H9 (cell line): ENCODE data around the gene MAGI3. TPM values are rescaled to one million over a fixed set of nuclear protein-coding genes. Genes with fewer than 3 reads are reported as not detected.

Experiments used
- DNase-seq: peaks from one replicate; pipeline ENCODE4 v3.0.0-alpha.2; 2017
- H2AFZ ChIP-seq: one replicate; pipeline ENCODE4 v1.6.1; 2013; ENCODE audit warnings: mild to moderate bottlenecking, low read length, control low read depth, moderate library complexity
- H2AK5ac ChIP-seq: 2 replicates; pipeline ENCODE4 v1.6.1; 2013; ENCODE audit warnings: low read length, control low read depth, mixed read lengths; ENCODE audit not compliant: insufficient read length
- H2BK120ac ChIP-seq: one replicate; pipeline ENCODE4 v1.6.1; 2013; ENCODE audit warnings: low read depth, mild to moderate bottlenecking, low read length, control low read depth, inconsistent platforms; ENCODE audit not compliant: poor library complexity, severe bottlenecking
- H2BK12ac ChIP-seq: 2 replicates; pipeline ENCODE4 v1.6.1; 2013; ENCODE audit warnings: low read length, control low read depth, mixed read lengths, low read depth; ENCODE audit not compliant: insufficient read length
- H2BK15ac ChIP-seq: 2 replicates; pipeline ENCODE4 v1.6.1; 2013; ENCODE audit warnings: low read depth, low read length, control low read depth
- H2BK20ac ChIP-seq: one replicate; pipeline ENCODE4 v1.6.1; 2013; ENCODE audit warnings: low read depth, mild to moderate bottlenecking, low read length, control low read depth, inconsistent platforms; ENCODE audit not compliant: poor library complexity, severe bottlenecking
- H2BK5ac ChIP-seq: 2 replicates; pipeline ENCODE4 v1.6.1; 2013; ENCODE audit warnings: low read length, control low read depth, mixed read lengths; ENCODE audit not compliant: insufficient read length
- H3K14ac ChIP-seq: 2 replicates; pipeline ENCODE4 v1.6.1; 2013; ENCODE audit warnings: low read length, control low read depth; ENCODE audit not compliant: insufficient read depth
- H3K18ac ChIP-seq: 2 replicates; pipeline ENCODE4 v1.6.1; 2013; ENCODE audit warnings: low read depth, mild to moderate bottlenecking, mixed read lengths, low read length, control low read depth; ENCODE audit not compliant: insufficient read length
- H3K23ac ChIP-seq: 2 replicates; pipeline ENCODE4 v1.6.1; 2013; ENCODE audit warnings: low read length, control low read depth, mixed read lengths, low read depth; ENCODE audit not compliant: insufficient read length
- H3K23me2 ChIP-seq: 2 replicates; pipeline ENCODE4 v1.6.1; 2013; ENCODE audit warnings: low read depth, mild to moderate bottlenecking, mixed read lengths, low read length, control low read depth; ENCODE audit not compliant: insufficient read length, poor library complexity, severe bottlenecking
- H3K27ac ChIP-seq: 2 replicates; pipeline ENCODE4 v1.5.1; 2013; ENCODE audit warnings: low read length, control low read depth, mixed read lengths, low read depth; ENCODE audit not compliant: insufficient read length
- H3K27me3 ChIP-seq: 2 replicates; pipeline ENCODE4 v1.6.1; 2013; ENCODE audit warnings: low read length, control low read depth, inconsistent platforms; ENCODE audit not compliant: insufficient read depth
- H3K4ac ChIP-seq: 2 replicates; pipeline ENCODE4 v1.6.1; 2013; ENCODE audit warnings: low read depth, mild to moderate bottlenecking, control low read depth, inconsistent platforms, low read length, moderate library complexity
- H3K4me1 ChIP-seq: 2 replicates; pipeline ENCODE4 v1.6.1; 2013; ENCODE audit warnings: low read length, control low read depth, inconsistent platforms; ENCODE audit not compliant: insufficient read depth
- H3K4me2 ChIP-seq: 2 replicates; pipeline ENCODE4 v1.6.1; 2013; ENCODE audit warnings: low read length, control low read depth, mixed read lengths; ENCODE audit not compliant: insufficient read length, insufficient read depth
- H3K56ac ChIP-seq: 2 replicates; pipeline ENCODE4 v1.6.1; 2013; ENCODE audit warnings: low read depth, mild to moderate bottlenecking, mixed read lengths, low read length, control low read depth; ENCODE audit not compliant: insufficient read length
- H3K79me1 ChIP-seq: 2 replicates; pipeline ENCODE4 v1.6.1; 2013; ENCODE audit warnings: low read depth, mild to moderate bottlenecking, moderate library complexity, low read length, control low read depth, inconsistent platforms; ENCODE audit not compliant: insufficient read depth, poor library complexity, severe bottlenecking
- H3K79me2 ChIP-seq: 2 replicates; pipeline ENCODE4 v1.6.1; 2013; ENCODE audit warnings: low read length, control low read depth, inconsistent platforms; ENCODE audit not compliant: insufficient read depth
- H3K9ac ChIP-seq: 2 replicates; pipeline ENCODE4 v1.6.1; 2013; ENCODE audit warnings: low read length, control low read depth, mixed read lengths; ENCODE audit not compliant: insufficient read length; ENCODE audit errors: extremely low read depth
- H3K9me3 ChIP-seq: one replicate; pipeline ENCODE4 v1.6.1; 2013; ENCODE audit warnings: low read depth, low read length, inconsistent platforms; ENCODE audit not compliant: control insufficient read depth
- H3T11ph ChIP-seq: one replicate; pipeline ENCODE4 v1.6.1; 2013; ENCODE audit warnings: mild to moderate bottlenecking, low read length, control low read depth, inconsistent platforms
- H4K20me1 ChIP-seq: one replicate; pipeline ENCODE4 v1.6.1; 2013; ENCODE audit not compliant: control insufficient read depth, insufficient read length, insufficient read depth
- H4K5ac ChIP-seq: 2 replicates; pipeline ENCODE4 v1.6.1; 2013; ENCODE audit warnings: low read depth, mild to moderate bottlenecking, mixed read lengths, low read length, control low read depth; ENCODE audit not compliant: insufficient read length
- H4K8ac ChIP-seq: replicated peaks from 2 replicates; pipeline ENCODE4 v1.6.1; 2013; ENCODE audit warnings: low read length, control low read depth, mixed read lengths, low read depth; ENCODE audit not compliant: insufficient read length
- H4K91ac ChIP-seq: 2 replicates; pipeline ENCODE4 v1.6.1; 2013; ENCODE audit warnings: low read depth, mild to moderate bottlenecking, moderate library complexity, mixed read lengths, low read length, control low read depth; ENCODE audit not compliant: insufficient read length
- H3K27ac Mint-ChIP-seq, 3 experiments: 2 replicates in 2 of 3; 3 replicates in 1 of 3; pipeline ENCODE4 v1.8.0; 2020 to 2021; ENCODE audit warnings: mixed read lengths in 3 of 3, mild to moderate bottlenecking in 1 of 3, moderate library complexity in 1 of 3
- H3K27me3 Mint-ChIP-seq: 2 replicates; pipeline ENCODE4 v1.8.0; 2021; ENCODE audit warnings: low read depth, mild to moderate bottlenecking, moderate library complexity, mixed read lengths
- H3K36me3 Mint-ChIP-seq, 3 experiments: 2 replicates in 2 of 3; 3 replicates in 1 of 3; pipeline ENCODE4 v1.8.0; 2020 to 2021; ENCODE audit warnings: low read depth in 3 of 3, mixed read lengths in 3 of 3; ENCODE audit not compliant: insufficient read depth in 1 of 3
- H3K4me1 Mint-ChIP-seq, 2 experiments: 2 replicates each; pipeline ENCODE4 v1.8.0; 2020; ENCODE audit warnings: mixed read lengths in 2 of 2
- H3K4me3 Mint-ChIP-seq, 2 experiments: 2 replicates in 1 of 2; 3 replicates in 1 of 2; pipeline ENCODE4 v1.8.0; 2020 to 2021; ENCODE audit warnings: mild to moderate bottlenecking in 2 of 2, mixed read lengths in 2 of 2, moderate library complexity in 1 of 2
- H3K9me3 Mint-ChIP-seq, 2 experiments: 2 replicates in 1 of 2; 3 replicates in 1 of 2; pipeline ENCODE4 v1.8.0; 2020; ENCODE audit warnings: mild to moderate bottlenecking in 2 of 2, mixed read lengths in 2 of 2, moderate library complexity in 1 of 2
- WGBS: extraction: QIAGEN DNeasy Blood & Tissue Kit; methylation state at CpG from one replicate; pipeline ENCODE4 v1.1.7; 2013; ENCODE audit warnings: missing lambda C conversion rate, low lambda C conversion rate, mixed read lengths; ENCODE audit not compliant: insufficient read length; ENCODE audit errors: extremely low coverage; 5-methylcytosine and 5-hydroxymethylcytosine counted together
- total RNA-seq: library from RNA; stranded (reverse); gene quantifications from 2 replicates; pipeline ENCODE4 v1.2.1, GENCODE V29; 2021
- TF ChIP-seq, protein P1 (sequence below): fragments of 200-600 bp; sonication (generic); conservative IDR thresholded peaks from 3 replicates; pipeline ENCODE4 v1.8.0; 2021; ENCODE audit warnings: antibody characterized with exemption, mild to moderate bottlenecking

MAGI3 gene
- total RNA-seq, 1 experiment from 2014 or later: 8.2 TPM

DNA sequence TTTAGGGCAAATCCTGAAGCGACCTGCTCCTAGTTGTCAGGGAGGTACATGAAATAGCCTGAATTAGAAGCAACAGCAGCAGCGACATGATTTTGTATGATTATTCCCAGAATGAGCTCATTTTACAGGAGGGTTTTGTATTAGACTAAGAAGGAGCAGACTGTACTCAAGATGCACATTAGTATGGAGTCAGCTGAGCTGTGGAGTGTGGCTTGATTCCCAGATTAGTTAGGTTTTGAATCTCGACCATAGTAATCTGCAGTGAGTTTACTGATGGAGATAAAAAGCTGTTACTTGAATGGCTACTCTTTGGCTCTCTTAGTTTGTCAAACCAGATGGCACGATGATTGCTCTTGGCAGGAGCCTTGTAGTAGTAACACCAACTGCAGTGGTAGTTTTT is 225.8 kb downstream of the MAGI3 start:
- H3K27me3 Mint-ChIP-seq: no peaks in the 10 kb centered on the region
- no peak overlapping the region for H2BK5ac ChIP-seq
- TF ChIP-seq, protein P1, sequence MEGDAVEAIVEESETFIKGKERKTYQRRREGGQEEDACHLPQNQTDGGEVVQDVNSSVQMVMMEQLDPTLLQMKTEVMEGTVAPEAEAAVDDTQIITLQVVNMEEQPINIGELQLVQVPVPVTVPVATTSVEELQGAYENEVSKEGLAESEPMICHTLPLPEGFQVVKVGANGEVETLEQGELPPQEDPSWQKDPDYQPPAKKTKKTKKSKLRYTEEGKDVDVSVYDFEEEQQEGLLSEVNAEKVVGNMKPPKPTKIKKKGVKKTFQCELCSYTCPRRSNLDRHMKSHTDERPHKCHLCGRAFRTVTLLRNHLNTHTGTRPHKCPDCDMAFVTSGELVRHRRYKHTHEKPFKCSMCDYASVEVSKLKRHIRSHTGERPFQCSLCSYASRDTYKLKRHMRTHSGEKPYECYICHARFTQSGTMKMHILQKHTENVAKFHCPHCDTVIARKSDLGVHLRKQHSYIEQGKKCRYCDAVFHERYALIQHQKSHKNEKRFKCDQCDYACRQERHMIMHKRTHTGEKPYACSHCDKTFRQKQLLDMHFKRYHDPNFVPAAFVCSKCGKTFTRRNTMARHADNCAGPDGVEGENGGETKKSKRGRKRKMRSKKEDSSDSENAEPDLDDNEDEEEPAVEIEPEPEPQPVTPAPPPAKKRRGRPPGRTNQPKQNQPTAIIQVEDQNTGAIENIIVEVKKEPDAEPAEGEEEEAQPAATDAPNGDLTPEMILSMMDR: no peak
- no peak overlapping the region for H3K18ac ChIP-seq
- H3K9me3 ChIP-seq: no peaks in the 10 kb centered on the region
- no peaks in the 10 kb centered on the region for H4K20me1 ChIP-seq
- H2AK5ac ChIP-seq: no peak overlapping the region
- H3K4me1 Mint-ChIP-seq: peaks cover 0 to 3% of the 10 kb centered on the region in 2 experiments; a peak in 1 of 4 replicates
- H2BK20ac ChIP-seq: no peak overlapping the region
- H3K23me2 ChIP-seq: no peaks in the 10 kb centered on the region
- H4K5ac ChIP-seq: no peak overlapping the region
- H3K56ac ChIP-seq: no peak overlapping the region
- H4K8ac ChIP-seq: no peak overlapping the region
- no peak overlapping the region for H3K4me3 Mint-ChIP-seq
- H2BK120ac ChIP-seq: no peak overlapping the region
- H3K23ac ChIP-seq: no peak overlapping the region
- no peaks in the 10 kb centered on the region for H3K27me3 ChIP-seq
- H3K27ac ChIP-seq: no peak overlapping the region
- no peaks in the 10 kb centered on the region; a peak in 2 of 7 replicates for H3K36me3 Mint-ChIP-seq
- no peak overlapping the region for H2AFZ ChIP-seq
- no peak overlapping the region; a peak in 1 of 7 replicates for H3K27ac Mint-ChIP-seq
- no peaks in the 10 kb centered on the region for H3K4me1 ChIP-seq
- H3K9ac ChIP-seq: no peak overlapping the region
- no peak overlapping the region for H4K91ac ChIP-seq
- H3K79me2 ChIP-seq: no peaks in the 10 kb centered on the region
- H3K14ac ChIP-seq: no peak overlapping the region
- no peaks in the 10 kb centered on the region for H3K79me1 ChIP-seq
- no peaks in the 10 kb centered on the region for H3K9me3 Mint-ChIP-seq
- H2BK15ac ChIP-seq: no peak overlapping the region
- H3T11ph ChIP-seq: no peak overlapping the region
- no peak for DNase-seq
- no CpG with 5 or more reads among the region's 4 CpGs for WGBS
- no peak overlapping the region for H3K4me2 ChIP-seq
- no peak overlapping the region for H2BK12ac ChIP-seq
- no peak overlapping the region for H3K4ac ChIP-seq
